NCI-H2171 treated with DMSO at 0.1 percent for 48 hours (cell line): Measurements from ENCODE around the gene EPHA8.

Experiments
- DNase-seq: peaks from one replicate; lab custom pipeline; 2025; lab: John Stamatoyannopoulos, UW

EPHA8 gene

DNA sequence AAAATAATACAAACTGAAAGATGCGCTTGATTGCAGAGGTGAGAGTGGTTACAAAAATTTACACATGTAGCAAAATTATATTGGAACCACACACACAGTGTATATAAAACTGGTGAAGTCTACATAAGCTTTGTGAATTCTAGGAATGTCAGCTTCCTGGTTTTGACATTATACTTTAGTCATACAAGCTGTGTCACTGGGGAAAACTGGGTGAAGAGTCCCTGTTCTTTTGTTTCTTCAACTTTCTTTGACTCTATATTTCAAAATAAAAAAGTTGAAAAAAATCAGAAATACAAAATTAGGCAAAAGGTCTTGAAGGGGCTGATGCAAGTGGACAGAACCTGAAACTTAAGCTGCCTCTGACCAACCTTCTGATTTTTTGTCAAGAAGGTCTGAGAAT, 83.1 kb downstream of the EPHA8 start:
- no peak for DNase-seq

DNA sequence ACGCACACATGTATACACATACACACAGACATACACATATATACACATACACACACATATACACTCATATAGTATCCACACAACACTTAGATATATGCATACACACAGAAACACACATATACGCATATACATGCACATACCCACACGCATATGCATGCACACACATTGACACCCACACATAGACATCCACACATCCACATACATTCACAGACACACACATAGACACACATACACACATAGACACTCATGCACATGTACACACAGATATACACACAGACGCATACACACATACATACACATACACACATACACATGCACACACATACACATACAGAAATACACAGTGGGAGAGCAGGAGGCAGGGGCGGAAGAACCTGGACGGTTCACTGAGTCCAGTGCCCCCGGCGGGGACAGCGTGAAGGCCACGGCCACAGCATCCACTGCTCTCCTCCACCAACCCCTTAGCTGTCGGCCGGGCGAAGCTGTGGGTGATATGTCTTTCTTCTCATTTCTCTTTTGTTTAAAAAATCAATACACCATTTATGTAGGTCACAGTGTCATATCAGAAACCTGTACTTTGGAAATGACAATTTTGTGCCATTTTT, 86.9 kb downstream of the EPHA8 start:
- DNase-seq: no peak

DNA sequence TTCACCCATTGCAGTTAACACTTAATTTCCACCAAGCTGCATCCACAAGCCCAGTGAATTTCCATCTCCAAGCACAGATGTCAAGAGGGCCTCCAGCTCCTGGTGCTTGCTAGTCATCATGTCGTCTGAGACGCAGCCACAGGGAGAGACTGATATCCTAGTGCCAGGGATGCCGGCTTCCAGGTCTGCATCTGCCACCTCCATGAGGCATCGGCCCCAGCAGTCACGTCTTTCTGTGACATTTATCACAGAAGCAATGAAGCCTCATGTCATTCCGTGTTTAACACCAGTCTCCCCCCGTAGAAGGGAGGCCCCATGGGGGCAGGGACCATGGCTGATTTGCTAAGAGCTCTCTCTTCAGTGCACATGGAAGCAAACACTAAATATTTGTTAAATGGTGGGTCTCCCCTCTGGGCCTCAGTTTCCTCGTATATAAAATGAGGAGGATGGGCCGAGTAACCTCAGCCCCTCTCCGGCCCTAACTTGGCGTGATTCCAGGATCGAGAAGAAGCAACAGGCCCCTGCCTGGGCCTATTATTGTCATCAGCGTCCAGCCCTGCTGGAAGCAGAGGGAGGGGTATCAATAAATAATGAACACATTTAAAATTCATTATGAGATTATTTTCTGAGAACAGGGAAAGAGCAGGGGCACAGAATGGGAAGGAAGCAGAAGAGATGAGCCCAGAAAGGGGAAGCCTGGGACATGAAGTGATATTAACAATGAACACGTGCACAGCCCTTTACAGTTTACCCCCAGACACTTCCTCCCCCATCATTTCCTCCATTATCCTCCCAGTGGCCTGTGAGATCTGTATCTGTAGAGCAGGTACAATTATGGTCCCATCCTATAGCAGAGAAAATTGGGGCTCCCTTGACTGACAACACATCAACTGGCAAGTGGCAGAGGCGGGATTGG, 88.9 kb downstream of the EPHA8 start:
- no peak for DNase-seq

DNA sequence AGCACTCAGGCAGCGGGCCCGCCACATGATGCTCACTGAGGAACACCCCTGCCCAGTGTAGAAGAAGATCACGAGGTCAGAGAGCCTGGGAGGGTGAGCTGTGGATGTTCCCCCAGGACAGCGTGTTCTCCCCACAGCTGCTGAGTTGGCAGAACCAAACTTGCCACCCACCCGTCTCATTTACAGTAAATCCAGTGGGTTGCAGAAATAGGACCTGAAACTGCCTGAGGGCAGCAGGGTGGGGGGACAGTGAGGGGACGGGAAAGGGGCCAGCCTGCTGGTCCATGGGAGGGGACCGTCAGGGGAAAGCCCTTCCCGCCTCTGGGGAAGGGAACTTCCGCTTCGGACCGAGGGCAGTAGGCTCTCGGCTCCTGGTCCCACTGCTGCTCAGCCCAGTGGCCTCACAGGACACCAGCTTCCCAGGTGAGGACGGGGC, 89.6 kb downstream of the EPHA8 start, which contains the start of gene C1QB:
Gene C1QB, plus strand, starts transcription at position 356 of the 436 bp plus-strand sequence. CDS start 6,227 bp downstream, outside the sequence.
- no peak for DNase-seq
